Kidney capillary endothelial cell (primary cell): Measurements from ENCODE around the gene INSL3.

Experiments used
- DNase-seq: peaks from one replicate; pipeline ENCODE4 v3.0.0-alpha.2; 2018; ENCODE audit warnings: low spot score

Gene INSL3

DNA sequence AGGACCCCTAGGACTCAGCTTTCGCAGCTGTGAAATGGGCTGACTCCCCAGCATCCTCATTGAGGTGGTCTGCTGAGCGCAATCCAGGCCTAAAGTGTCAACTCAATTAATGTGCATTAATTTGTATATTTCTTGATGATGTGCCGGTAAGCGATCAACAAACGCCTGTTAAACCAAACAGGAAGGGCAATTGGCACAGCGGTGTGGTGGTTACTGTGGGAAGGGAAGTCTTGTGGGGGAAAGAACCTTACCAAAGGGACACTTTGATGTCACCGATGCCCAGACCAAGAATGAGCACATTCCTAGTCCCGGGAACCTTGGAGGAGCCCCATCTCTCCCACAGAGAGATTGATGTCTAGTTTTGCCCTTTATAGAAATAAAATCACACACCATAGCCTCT is 24.8 kb upstream of the INSL3 start:
- no peak for DNase-seq

DNA sequence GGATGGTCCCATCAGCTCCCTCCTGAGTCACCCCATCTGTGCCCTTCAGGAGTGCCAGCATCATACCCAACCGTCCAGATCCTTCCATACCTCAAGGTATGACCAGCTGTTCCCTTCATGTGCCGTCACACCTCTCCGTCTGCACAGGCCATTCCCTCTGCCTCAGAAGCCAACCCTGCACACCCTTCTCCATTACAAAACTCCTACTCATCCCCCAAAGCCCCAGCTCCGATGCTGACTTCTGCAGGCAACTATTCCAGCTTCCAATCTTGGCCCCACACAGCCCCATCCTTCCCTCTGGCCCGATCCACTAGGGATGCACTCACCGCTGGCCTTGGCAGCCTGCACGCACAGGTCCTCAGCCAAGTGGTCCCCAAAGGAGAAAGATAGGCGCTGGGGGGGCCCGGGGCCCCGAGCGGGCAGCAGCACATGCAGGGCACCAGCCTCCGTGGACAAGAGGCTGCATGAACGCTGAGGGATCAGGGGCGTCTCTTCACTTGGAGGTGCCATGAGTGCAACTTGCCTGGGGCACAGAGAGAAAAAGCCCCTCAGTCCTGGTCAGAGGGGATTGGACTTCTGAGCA is 22.7 kb upstream of the INSL3 start:
- DNase-seq, result no peak

DNA sequence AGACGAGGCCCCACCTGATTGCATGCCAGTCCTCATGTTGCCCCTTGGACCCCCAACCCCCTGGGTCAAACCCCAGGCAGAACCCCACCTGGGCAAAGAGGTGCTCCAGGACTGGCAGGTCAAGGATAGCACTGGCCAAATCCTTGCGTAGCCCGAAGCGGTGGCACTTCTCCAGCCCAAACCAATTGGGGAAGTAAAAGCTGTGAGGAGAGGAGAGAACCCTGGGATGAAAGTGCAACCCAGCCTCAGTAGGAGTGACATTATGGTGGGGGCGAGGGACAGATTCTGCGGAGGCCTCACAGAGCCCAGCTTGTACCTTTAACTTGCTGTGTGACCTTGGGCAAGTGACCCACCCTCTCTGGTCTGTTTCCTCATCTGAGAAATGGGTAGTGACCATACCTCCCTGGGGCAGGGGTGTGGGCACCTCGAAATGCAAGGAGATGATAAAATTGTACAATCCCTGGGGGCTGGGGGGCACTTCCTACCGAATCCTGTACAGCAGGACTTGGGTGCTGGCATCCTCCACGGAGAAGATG is 22.0 kb upstream of the INSL3 start:
- DNase-seq, result no peak

DNA sequence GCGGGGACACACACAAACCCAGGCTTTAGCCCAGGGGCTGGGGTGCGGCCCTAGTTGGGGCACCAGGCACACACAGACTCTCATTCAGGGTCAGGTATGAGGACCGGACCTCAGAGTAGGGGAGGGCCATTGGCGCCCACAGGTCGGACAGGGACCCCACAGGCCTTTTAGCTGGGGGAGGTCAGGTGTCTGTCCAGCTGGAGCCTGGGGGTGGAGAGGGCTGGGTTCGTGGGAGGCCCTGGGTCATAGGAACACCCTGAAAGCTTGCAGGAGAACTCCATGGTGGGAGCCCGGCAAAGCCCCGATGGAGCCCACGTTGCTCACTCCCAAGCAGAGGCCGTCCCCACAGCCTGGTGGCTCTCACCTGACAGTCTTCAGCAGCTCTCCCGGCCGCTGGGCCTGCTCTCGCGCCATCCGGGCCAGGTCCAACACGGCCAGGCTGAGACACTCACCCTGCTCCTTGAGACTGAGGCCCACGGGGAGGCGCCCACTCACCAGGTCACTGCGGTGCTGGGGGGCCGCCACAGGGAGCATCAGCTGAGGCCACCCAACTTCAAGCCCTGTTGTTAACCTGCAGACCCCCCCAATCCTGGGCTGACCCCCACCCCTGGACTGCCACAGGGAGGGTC is 21.5 kb upstream of the INSL3 start:
- no peak for DNase-seq

DNA sequence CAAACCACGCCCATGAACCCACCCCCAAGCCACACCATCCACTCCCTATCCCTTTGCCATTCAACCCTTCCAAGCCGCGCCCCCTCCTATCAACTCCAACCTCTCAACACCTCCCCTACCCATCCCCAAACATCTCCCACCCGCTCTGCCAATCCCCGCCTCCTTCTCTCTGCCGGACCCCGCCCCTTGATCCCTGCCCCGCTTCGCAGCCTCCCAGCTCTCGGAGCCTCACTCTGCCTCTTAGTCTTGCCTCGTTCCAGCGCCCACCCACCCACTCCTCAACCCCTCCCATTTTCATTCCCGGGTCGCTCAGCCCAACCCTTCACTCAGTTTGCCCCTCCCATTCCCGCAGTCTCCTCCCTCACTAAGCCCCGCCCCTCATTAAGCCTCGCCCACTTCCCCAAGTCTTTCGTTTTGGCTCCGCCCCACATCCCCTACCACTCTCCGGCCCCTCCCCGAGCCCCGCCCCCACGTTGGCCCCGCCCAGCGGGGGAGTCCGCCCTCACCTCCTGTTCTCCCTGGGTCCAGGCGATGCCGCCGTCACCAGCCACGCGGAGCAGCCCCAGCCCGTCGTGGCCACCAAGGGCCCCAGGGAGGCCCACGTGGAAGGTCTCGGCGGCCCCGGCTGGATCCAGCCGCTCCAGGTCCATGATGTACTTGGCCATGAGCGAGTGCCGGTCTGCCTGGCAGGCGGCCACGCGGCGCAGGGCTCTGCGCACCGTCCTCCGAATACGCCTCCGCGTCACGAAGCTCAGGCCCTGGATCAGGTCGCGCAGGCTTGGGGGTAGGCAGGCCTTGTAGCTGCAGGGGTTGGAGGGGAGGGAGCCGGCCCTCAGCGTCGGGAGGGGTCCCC is 20.7 kb upstream of the INSL3 start:
- DNase-seq, result no peak

DNA sequence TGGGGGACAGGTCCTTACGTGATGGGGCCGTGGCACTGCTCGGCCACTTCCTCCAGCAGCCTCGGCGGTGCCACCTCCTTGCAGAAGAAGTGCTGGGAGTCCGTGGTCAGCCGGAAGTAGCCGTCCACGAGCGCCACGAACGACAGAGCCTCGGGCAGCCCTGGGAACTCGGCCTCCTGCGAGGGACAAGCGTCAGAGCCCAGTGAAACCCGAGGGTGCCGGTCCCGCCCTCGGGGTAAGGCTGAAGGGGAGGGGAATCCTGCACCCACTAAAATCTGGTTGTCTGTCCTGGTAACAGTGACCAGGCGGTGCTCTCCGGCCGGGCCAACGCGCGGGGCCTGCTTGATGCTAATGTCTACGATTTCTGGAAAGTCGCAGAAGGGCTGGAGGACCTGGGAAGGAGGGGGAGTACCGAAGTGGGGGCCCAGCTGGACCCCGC is 20.1 kb upstream of the INSL3 start:
- no peak for DNase-seq

DNA sequence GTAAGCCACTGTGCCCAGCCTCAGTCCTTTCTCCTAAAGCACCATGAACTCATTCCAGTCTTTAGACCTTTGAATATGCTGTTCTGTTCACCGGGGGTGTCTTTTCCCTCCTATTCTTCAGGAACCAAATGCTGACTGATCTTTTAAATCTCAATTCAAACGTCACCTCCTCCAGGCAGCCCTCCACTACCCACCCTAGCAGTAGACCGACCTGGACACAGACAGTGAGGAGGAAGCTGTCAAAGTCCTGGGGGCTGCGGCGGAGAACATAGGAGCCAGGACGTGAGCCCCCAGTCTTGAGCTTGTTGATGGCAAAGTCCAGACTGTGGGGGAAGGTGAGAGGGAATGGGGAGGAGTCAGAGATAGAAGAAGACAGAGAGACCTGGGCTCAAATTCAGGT is 18.7 kb upstream of the INSL3 start:
- no peak for DNase-seq

DNA sequence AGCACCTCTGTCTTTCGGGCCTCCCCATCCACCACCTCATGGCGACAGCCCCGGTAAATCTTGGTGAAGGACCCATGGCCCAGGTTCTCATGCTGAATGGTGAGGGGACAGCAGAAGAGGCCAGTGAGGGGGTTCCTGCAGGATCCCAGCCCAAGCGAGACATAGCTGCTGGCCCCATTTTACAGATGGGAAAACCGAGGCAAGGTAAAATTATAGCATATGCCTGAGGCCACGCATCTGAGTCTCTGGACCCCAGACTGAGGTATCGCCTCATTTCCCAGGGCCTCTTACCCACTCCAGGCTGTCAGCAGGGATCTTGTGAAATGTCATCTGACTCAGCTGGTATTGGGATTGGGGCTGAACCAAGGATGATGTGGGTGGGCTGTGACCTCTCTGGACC is 16.7 kb upstream of the INSL3 start:
- DNase-seq, result no peak

DNA sequence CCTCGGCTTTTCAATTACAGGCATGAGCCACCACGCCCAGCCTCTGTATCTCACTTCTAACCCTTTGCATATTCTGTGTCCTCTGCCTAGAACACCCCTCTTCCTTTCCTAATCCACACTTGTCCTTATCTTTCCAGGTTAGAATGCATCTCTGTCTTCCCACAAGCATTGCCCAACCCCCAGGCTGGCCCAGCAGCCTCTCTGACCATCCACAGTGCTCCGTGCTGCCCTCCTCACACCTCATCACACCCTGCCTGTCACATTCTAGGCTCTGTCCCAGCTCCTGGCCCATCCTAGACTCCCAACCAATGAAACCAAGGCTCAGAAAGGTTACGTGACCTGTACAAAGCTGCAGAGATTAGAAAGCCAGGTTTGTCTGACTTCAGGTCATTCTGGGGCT is 15.2 kb upstream of the INSL3 start:
- DNase-seq, result no peak

DNA sequence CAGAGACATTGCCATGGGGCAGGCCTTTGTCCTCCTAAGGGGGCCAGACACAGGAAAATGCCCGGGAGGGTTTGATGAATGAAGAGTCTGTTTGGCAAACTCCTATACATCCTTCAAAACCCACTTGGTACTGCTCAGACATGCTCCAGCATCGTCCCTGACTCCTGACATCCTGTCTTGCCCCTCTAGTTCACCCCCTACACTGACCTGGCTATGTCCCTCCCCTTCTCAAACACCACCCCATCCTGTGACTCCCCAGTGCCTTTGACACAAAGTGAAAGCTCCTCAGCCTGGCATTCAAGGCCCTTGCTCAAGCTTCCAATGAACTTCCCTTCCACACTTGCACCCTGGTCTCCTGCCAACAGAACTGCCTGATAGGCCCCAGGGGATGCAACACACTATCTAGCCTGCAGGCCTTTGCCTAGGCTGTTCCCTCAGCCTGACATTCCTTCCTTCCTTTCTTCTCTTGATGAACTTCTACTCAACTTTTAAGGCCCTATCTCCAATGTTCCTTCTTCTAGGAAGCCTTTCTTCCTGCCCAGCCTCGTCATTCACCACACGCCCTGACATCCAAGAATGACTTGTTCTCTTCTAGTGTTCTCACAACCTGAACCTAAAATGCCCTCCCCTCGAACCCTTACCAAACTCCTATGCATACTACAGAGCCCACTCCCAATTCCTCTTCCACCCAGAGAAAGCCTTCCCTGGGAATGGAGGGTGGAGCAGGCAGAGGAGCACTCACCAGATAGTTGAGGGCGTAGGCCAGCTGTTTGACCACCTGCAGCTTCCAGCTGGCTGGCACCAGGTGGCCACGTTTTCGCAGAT is 14.1 kb upstream of the INSL3 start:
- DNase-seq, result no peak

DNA sequence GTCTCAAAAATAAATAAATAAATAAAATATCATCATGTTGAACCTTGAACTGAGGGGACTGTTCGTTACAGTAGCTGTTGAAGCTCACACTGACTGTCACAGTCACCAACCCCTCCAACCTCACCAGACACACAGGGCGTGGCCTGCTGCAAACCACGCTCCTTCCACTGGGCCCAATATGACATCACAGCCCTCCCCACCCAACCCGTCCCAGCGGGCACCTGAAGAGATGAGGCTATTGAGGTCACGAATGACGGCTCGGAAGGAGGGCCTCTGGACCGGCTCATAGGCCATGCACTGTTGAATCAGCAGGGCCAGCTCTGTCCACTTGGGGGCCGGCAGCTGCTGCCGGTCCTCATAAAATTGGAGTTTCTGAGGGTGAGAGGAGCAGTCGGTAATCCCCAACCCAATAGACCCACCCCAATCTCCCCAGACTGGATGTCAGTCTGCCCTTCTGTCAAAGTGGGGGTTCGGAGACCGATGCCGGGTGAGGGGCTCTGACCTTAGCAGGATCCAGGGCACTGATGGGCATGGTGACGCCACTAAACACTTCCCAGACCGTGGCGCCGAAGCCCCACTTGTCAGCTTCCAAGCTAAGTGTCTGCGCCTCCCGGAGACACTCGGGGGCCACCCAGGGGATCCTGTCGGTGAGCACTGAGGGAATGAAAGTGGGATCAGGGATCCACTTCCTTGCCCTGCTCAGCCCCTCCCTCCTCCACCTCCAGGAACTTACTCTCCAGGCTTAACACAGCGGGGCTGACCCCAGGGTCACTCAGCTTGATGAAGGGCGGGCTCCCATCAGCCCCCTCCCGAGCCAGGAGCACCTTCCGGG is 13.2 kb upstream of the INSL3 start:
- DNase-seq, result no peak

DNA sequence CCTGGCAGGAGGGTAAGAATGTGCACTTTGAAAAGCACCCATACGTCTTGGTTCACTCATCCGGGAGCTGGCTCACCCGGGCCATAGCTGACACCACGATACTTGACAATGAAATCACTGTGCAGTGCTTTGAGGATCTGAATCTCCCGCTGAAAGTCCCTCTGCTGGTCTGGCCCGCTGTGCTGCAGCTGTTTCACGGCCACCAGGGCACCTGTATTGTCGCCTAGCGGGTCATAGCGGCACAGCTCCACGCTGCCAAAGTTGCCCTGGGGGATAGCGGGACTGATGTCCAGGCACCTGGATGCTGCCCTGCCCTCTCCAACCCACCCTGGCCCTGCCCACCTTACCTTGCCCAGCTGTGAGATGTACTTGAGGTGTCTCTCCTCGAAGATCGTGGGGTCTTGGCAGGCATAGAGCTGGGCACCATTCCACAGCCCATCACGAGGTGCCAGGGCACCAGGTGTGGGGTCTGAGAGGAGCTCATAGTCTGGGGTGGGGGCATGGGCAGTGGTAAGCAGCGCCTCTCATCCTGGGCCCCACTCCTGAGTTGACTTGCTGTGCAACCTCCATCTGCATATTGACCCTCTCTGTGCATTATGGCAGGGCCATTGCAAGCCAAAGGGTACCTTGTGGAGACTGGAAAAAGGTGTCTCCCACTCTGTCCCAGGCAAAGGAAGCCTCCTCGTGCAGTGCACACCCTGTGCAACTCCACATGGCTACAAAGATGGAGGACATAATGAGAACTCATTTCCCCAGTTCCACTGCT is 11.3 kb upstream of the INSL3 start:
- no peak for DNase-seq

DNA sequence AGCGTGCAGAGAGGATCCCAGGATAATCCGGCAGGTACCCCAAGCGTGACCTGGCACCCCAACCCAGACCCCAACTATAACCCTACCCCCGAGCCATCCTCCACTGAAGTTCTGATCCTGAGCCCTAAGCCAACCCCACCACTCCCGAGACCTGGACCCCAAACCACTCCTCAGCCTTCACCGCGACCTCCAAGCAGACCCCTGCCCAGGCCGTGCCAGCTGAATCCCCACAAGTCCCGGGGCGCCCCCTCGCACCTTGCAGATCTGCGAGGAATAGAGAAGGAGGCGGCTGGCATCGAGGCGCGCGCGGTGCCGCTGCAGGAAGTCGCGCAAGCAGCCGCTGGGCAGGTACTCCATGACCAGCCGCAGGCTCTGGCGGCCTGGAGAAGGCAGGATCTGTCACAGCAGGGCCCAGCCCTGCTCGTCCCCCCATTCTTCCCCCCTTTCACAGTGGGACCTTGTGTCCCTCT is 10.1 kb upstream of the INSL3 start:
- DNase-seq, result no peak

DNA sequence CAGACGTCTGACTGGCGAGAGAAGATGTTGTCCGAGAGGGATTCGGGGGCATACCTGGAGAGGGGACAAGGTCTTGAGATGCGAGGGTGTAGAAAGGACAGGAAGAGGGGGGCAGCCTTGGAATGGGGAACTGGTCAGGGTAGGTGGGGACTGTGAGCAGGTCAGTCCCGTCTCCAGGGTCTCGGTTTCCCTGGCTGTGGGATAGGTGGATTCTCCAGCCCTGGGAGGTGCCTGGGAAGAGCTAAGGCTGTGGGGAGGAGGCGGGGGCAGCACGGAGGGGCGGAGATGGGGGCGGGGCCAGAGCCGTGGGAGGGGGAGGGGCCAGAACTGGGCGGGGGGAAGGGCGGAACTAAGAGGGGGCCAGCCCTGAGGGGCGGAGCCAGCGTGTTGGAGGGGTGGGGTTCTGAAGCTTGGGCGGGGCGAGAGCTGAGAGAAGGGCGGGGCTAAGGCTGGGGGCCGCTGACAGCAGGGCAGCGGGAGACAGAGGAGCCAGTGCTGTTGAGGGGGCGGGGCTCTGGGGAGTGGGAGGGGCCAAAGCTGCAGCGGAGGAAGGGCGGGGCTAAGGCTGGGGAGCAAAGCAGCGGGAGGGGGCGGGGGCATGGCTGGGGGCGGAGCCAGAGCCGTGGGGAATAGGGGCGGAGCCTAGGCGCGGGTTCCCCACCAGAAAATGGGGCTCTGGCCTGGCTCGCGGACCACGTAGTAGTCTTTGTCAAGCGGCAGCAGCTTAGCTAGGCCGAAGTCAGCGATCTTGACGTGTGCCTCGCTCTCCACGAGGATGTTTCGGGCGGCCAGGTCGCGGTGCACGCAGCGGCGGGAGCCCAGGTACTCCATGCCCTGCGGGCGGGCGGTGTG is 9.5 kb upstream of the INSL3 start:
- DNase-seq, result peak; percentile 43

DNA sequence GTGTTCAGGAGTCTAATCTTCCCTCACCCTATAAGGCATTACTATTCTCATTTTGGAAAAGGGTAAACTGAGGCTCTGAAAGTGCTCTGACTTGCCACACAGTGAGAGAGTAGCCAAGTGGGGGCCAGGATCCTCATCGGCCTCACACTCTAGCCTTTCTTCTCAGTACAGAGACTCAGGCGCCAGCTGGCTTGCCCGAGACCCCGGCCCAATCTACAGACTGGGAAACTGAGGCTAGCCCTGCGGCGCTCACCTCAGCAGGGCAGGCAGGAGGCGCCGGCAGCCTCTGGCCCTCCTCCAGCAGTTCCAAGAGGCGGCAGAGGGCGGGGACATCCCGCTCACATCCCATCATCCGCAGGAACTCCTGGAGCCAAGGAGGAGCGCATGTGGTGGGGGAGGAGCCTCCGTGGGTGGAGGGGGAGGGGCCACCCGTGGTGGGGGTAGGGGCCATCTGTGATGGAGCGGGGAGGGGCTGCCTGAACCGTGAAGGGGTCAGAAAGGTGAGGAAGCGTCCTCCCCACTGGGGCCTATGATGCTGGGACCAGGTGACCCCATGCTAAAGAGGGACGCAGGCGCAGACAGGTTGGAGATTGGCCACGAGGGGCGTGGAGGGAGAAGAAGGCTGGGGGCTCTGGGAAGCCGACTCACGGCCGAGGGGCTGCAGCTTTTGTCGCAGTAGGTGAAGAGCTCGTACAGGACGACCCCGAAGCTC is 8.7 kb upstream of the INSL3 start:
- DNase-seq, result peak; percentile 13

DNA sequence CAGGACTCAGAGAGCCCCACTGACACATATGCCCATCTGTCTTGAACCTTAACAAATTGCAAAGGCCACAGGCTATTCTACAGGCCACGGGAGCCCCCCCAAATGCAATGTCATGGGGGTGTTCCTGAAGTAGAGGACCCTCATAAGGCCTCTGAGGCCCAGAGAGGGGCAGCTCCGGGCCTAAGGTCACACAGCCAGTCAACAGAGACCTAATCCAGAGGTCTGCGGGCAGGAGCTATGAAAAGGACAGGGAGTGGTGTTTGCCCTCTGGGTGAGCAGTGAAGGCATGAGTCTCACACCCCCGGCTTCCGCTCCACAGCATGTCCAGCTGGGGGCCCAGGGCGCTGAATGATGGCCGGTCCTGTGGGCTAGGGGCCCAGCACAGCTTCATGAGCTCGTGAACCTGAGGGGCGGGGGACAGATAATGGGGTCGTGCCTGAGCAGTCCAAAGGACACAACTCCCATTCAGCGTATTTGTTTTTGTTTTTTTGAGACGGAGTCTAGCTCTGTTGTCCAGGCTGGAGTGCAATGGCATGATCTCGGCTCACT is 5.3 kb upstream of the INSL3 start:
- no peak for DNase-seq

DNA sequence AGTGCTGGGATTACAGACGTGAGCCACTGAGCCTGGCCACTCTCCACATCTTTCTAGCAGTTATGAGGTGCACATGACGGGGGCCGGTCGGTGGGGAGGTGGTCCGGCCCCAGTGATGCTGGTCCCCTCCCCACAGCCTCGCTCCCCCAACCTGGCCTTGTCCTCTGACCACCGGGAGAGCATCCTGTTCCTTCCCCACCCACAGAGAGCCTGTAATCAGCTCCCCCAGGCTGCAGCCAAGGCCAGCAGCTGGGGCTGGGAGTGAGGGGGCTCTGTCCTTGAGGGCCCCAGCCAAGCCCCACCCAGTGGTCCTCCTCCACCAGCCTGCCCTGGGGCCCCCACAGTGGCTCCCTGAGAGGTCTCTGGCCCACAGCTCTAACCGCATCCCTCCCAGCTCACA is 3.0 kb upstream of the INSL3 start:
- DNase-seq, result no peak

DNA sequence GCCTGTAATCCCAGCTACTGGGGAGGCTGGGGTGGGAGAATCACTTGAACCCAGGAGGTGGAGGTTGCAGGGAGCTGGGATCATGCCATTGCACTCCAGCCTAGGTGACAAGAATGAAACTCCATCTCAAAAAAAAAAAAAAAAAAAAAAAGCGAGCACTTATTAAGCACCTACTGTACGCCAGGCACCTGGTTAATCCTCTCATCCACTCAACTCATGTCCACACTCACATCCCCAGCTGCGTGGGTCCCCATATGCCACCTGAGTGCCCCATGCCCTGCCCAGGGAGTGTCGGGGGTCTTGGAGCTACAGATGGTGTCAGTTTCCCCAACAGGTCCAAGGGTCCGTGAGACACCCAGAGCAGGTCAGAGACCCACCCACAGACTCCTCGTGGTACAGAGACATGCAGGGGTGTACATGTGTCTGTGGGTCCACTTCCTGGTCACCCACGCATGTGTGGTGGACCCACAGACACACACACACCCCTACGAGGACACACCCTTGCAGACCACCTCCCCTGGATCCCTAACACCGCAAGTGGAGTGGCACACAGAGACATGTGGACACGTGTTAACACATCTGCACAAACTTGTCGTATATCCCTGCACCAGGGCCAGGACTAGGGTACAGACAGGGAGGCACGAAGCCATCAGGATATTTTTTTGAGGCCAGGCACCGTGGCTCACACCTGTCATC is 3.5 kb downstream of the INSL3 start:
- no peak for DNase-seq
